Neural cell (in vitro differentiated cells): ENCODE results near the gene SDHAF4. TPM values are rescaled to one million over a fixed set of nuclear protein-coding genes. Genes with fewer than 3 reads are reported as not detected.

Experiments
- H2AFZ ChIP-seq: fragments of 200-600, 300-800 bp; sonication (generic), shearing (Covaris generic); 2 replicates; pipeline ENCODE4 v1.6.0; 2014; ENCODE audit warnings: low read depth, mild to moderate bottlenecking, antibody characterized with exemption, low read length, moderate library complexity
- H3F3A ChIP-seq: fragments of 200-600 bp; shearing (Covaris generic); 2 replicates; pipeline ENCODE4 v1.6.1; 2016; ENCODE audit warnings: mild to moderate bottlenecking, moderate library complexity, mixed read lengths, antibody characterized with exemption, low read length; ENCODE audit not compliant: insufficient read depth, poor library complexity, severe bottlenecking
- H3K27ac ChIP-seq: fragments of 200-600, 300-800 bp; sonication (generic), shearing (Covaris generic); 2 replicates; pipeline ENCODE4 v1.5.1; 2014; ENCODE audit warnings: mild to moderate bottlenecking, low read length, moderate library complexity
- H3K27me3 ChIP-seq: fragments of 300-800, 200-600 bp; sonication (generic), shearing (Covaris generic); 2 replicates; pipeline ENCODE4 v1.6.0; 2014; ENCODE audit warnings: mild to moderate bottlenecking, low read depth, low read length, moderate library complexity; ENCODE audit not compliant: insufficient read depth
- H3K36me3 ChIP-seq: fragments of 300-800, 200-600 bp; sonication (generic), shearing (Covaris generic); 2 replicates; pipeline ENCODE4 v1.5.1; 2014; ENCODE audit warnings: mild to moderate bottlenecking, antibody characterized with exemption, low read length, moderate library complexity; ENCODE audit not compliant: insufficient read depth
- H3K4me2 ChIP-seq: fragments of 300-800, 200-600 bp; sonication (generic), shearing (Covaris generic); 2 replicates; pipeline ENCODE4 v1.6.0; 2014; ENCODE audit warnings: mild to moderate bottlenecking, low read length
- H3K4me3 ChIP-seq: fragments of 300-800, 200-600 bp; sonication (generic), shearing (Covaris generic); 2 replicates; pipeline ENCODE4 v1.5.1; 2014; ENCODE audit warnings: mild to moderate bottlenecking, low read length, moderate library complexity
- H3K79me2 ChIP-seq: fragments of 200-600 bp; shearing (Covaris generic); replicated peaks from 2 replicates; pipeline ENCODE4 v1.6.0; 2014; ENCODE audit warnings: mild to moderate bottlenecking, low read length, moderate library complexity; ENCODE audit not compliant: insufficient read depth
- H3K9ac ChIP-seq: fragments of 300-800, 200-600 bp; sonication (generic), shearing (Covaris generic); 2 replicates; pipeline ENCODE4 v1.6.1; 2016; ENCODE audit warnings: mild to moderate bottlenecking, low read length, mixed read lengths
- H3K9me2 ChIP-seq: fragments of 200-600 bp; shearing (Covaris generic); 2 replicates; pipeline ENCODE4 v1.6.1; 2016; ENCODE audit warnings: mild to moderate bottlenecking, low read length, mixed read lengths; ENCODE audit not compliant: insufficient read depth
- H3K9me3 ChIP-seq: fragments of 200-600, 300-800 bp; sonication (generic), shearing (Covaris generic); 2 replicates; pipeline ENCODE4 v1.6.1; 2016; ENCODE audit warnings: mild to moderate bottlenecking, mixed run types, low read length, moderate library complexity, mixed read lengths
- H4K20me1 ChIP-seq: fragments of 200-600 bp; shearing (Covaris generic); 2 replicates; pipeline ENCODE4 v1.6.1; 2016; ENCODE audit warnings: mild to moderate bottlenecking, mixed run types; ENCODE audit not compliant: insufficient read depth
- EP300 ChIP-seq: fragments of 450-650 bp; conservative IDR thresholded peaks from 2 replicates; pipeline ENCODE4 v1.6.1; 2014; ENCODE audit warnings: antibody characterized with exemption, mild to moderate bottlenecking, moderate library complexity; ENCODE audit not compliant: poor library complexity, severe bottlenecking
- EZH2 ChIP-seq: fragments of 200-600, 300-800 bp; shearing (Covaris generic), sonication (generic); IDR thresholded peaks from 2 replicates; pipeline ENCODE4 v1.6.1; 2014; ENCODE audit warnings: antibody characterized with exemption, low read length, borderline replicate concordance, mild to moderate bottlenecking; ENCODE audit not compliant: insufficient read depth, poor library complexity, severe bottlenecking
- MXI1 ChIP-seq: fragments of 450-650 bp; conservative IDR thresholded peaks from 2 replicates; pipeline ENCODE4 v1.6.1; 2014; ENCODE audit warnings: antibody characterized with exemption, mild to moderate bottlenecking; ENCODE audit not compliant: poor library complexity, severe bottlenecking
- POLR2AphosphoS5 ChIP-seq: IDR thresholded peaks from 2 replicates; pipeline ENCODE4 v1.6.1; 2012
- RAD21 ChIP-seq: fragments of 450-650 bp; conservative IDR thresholded peaks from 2 replicates; pipeline ENCODE4 v1.6.1; 2014; ENCODE audit warnings: antibody characterized with exemption, mild to moderate bottlenecking, moderate library complexity
- SMC3 ChIP-seq: fragments of 450-650 bp; conservative IDR thresholded peaks from 2 replicates; pipeline ENCODE4 v1.6.1; 2014; ENCODE audit warnings: antibody characterized with exemption, mild to moderate bottlenecking, moderate library complexity; ENCODE audit not compliant: poor library complexity
- TAF1 ChIP-seq: IDR thresholded peaks from 2 replicates; pipeline ENCODE4 v1.6.1; 2012; ENCODE audit warnings: low read depth
- polyA plus RNA-seq: library from polyadenylated mRNA; depleted of rRNA; stranded (reverse); fragments of >200 nt; gene quantifications from 2 replicates; pipeline ENCODE4 v1.2.3, GENCODE V29; 2014
- TF ChIP-seq, protein P1 (sequence below): IDR thresholded peaks from 2 replicates; pipeline ENCODE4 v1.6.1; 2012; ENCODE audit warnings: borderline replicate concordance
- TF ChIP-seq, protein P2 (sequence below): fragments of 450-650 bp; IDR thresholded peaks from 2 replicates; pipeline ENCODE4 v1.5.1; 2014; ENCODE audit warnings: antibody characterized with exemption, mild to moderate bottlenecking, moderate library complexity; ENCODE audit not compliant: poor library complexity, severe bottlenecking

The SDHAF4 gene
- polyA plus RNA-seq, 1 donor from 2014 or later: 28.2 TPM

DNA sequence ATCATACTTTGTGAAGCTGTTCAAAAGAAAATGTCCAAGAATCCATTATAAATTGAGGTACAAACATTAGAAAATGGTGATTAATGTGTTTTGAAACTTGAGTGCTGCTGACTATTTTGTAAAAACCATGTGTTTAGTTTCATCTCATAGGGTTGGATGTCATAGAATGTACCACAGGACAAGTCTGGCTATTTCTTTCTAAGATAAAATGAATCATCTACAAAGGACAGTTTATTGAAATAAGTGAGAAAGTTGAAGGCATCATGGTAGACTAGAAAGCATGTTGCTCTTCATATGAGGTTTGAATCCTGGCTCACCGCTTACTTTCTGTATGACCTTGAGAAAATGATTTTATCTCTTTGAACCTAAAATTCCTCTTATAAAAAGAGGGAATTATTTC, 71.7 kb downstream of the SDHAF4 start:
- Histone ChIP-seq H3K36me3 (no peaks in the 10 kb centered on the region), H3K9me3 (no peaks in the 10 kb centered on the region), H3K27me3 (no peaks in the 10 kb centered on the region), H4K20me1 (no peaks in the 10 kb centered on the region), H3F3A (no peaks in the 10 kb centered on the region), H3K4me3 (no peak overlapping the region), H3K4me2 (no peak overlapping the region), H3K9me2 (no peaks in the 10 kb centered on the region), H2AFZ (no peak overlapping the region), H3K27ac (no peak overlapping the region), H3K79me2 (no peaks in the 10 kb centered on the region), H3K9ac (no peak overlapping the region)
- TF ChIP-seq, protein P1, sequence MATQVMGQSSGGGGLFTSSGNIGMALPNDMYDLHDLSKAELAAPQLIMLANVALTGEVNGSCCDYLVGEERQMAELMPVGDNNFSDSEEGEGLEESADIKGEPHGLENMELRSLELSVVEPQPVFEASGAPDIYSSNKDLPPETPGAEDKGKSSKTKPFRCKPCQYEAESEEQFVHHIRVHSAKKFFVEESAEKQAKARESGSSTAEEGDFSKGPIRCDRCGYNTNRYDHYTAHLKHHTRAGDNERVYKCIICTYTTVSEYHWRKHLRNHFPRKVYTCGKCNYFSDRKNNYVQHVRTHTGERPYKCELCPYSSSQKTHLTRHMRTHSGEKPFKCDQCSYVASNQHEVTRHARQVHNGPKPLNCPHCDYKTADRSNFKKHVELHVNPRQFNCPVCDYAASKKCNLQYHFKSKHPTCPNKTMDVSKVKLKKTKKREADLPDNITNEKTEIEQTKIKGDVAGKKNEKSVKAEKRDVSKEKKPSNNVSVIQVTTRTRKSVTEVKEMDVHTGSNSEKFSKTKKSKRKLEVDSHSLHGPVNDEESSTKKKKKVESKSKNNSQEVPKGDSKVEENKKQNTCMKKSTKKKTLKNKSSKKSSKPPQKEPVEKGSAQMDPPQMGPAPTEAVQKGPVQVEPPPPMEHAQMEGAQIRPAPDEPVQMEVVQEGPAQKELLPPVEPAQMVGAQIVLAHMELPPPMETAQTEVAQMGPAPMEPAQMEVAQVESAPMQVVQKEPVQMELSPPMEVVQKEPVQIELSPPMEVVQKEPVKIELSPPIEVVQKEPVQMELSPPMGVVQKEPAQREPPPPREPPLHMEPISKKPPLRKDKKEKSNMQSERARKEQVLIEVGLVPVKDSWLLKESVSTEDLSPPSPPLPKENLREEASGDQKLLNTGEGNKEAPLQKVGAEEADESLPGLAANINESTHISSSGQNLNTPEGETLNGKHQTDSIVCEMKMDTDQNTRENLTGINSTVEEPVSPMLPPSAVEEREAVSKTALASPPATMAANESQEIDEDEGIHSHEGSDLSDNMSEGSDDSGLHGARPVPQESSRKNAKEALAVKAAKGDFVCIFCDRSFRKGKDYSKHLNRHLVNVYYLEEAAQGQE: no peak
- no peak for TF ChIP-seq TAF1
- no peak for TF ChIP-seq RAD21
- no peak for TF ChIP-seq MXI1
- no peak for TF ChIP-seq EP300
- no peak for TF ChIP-seq POLR2AphosphoS5
- no peak for TF ChIP-seq SMC3
- TF ChIP-seq, protein P2, sequence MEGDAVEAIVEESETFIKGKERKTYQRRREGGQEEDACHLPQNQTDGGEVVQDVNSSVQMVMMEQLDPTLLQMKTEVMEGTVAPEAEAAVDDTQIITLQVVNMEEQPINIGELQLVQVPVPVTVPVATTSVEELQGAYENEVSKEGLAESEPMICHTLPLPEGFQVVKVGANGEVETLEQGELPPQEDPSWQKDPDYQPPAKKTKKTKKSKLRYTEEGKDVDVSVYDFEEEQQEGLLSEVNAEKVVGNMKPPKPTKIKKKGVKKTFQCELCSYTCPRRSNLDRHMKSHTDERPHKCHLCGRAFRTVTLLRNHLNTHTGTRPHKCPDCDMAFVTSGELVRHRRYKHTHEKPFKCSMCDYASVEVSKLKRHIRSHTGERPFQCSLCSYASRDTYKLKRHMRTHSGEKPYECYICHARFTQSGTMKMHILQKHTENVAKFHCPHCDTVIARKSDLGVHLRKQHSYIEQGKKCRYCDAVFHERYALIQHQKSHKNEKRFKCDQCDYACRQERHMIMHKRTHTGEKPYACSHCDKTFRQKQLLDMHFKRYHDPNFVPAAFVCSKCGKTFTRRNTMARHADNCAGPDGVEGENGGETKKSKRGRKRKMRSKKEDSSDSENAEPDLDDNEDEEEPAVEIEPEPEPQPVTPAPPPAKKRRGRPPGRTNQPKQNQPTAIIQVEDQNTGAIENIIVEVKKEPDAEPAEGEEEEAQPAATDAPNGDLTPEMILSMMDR: no peak
- TF ChIP-seq EZH2: no peak

Other genes with a start within 250 kb of the SDHAF4 start
- gene FAM135A, start 153.4 kb upstream of the SDHAF4 start, polyA plus RNA-seq: 24.0 and 31.4 TPM in 2 replicates
- 43.6 and 43.7 TPM in 2 replicates for gene SMAP1, start 101.0 kb downstream of the SDHAF4 start, polyA plus RNA-seq